Colonic mucosa (tissue), 4 donors: ENCODE measurements around the gene IGFBP3. TPM values are rescaled to one million over a fixed set of nuclear protein-coding genes. Genes with fewer than 3 reads are reported as not detected.

Experiments
- DNase-seq: peaks from one replicate; pipeline ENCODE4 v3.0.0-alpha.2; 2020
- H3K27ac ChIP-seq: fragments of 200-600 bp; one replicate; pipeline ENCODE4 v1.8.0; 2021
- H3K27me3 ChIP-seq: fragments of 200-600 bp; one replicate; pipeline ENCODE4 v1.8.0; 2021
- H3K36me3 ChIP-seq: fragments of 200-600 bp; one replicate; pipeline ENCODE4 v1.8.0; 2021
- H3K4me1 ChIP-seq: fragments of 200-600 bp; one replicate; pipeline ENCODE4 v1.8.0; 2021; ENCODE audit warnings: mild to moderate bottlenecking
- H3K4me3 ChIP-seq: fragments of 200-600 bp; one replicate; pipeline ENCODE4 v1.8.0; 2021
- H3K9ac ChIP-seq, 2 donors: one replicate each; pipeline ENCODE4 v1.7.0; 2013; ENCODE audit warnings: control low read depth in 2 of 2, low read depth in 2 of 2, low read length in 2 of 2
- H3K9me3 ChIP-seq: fragments of 200-600 bp; one replicate; pipeline ENCODE4 v1.8.0; 2021
- CTCF ChIP-seq: fragments of 200-600 bp; IDR thresholded peaks from one replicate; pipeline ENCODE4 v1.8.0; 2022; ENCODE audit warnings: antibody characterized with exemption, mild to moderate bottlenecking
- intact Hi-C: fragments of 100-400 bp; cut with DNase I; formaldehyde crosslinking; loops from one replicate; pipeline ENCODE4 v1.14.1; 2022
- total RNA-seq, 2 donors: library from RNA; stranded (reverse); fragmentation: NEBNext Ultra II Directional in 1 of 2; extraction: Animal tissue kit (Norgen Biotek cat#: 25700) in 1 of 2; gene quantifications; one replicate each; pipeline ENCODE4 v1.2.1, GENCODE V29; 2021
- donor health status: healthy.
- donor health status: DM: no; HTN: no; CAD: no.
- donor health status: DM: no; HTN: no; CAD: no.

The IGFBP3 gene
- total RNA-seq, 2 donors from 2014 or later: 23.2 to 36.9 TPM

- no peak for DNase-seq
- no peak for TF ChIP-seq CTCF
- Histone ChIP-seq H3K4me3 (no peak overlapping the region), H3K9me3 (no peaks in the 10 kb centered on the region), H3K27ac (no peak overlapping the region), H3K27me3 (peaks cover 21% of the 10 kb centered on the region), H3K9ac (no peak overlapping the region), H3K36me3 (no peaks in the 10 kb centered on the region), H3K4me1 (peaks cover 3% of the 10 kb centered on the region)
- intact Hi-C loops: no loop called here
Measured at GRCh38 chr7:45884136-45884535, 36.9 kb downstream of the IGFBP3 start.

GRCh38 chr7:45882465-45882810 lies 38.6 kb downstream of the IGFBP3 start:
- Histone ChIP-seq H3K4me3 (no peak overlapping the region), H3K27ac (no peak overlapping the region), H3K36me3 (no peaks in the 10 kb centered on the region), H3K9ac (no peak overlapping the region), H3K4me1 (no peaks in the 10 kb centered on the region), H3K27me3 (peaks cover 6% of the 10 kb centered on the region), H3K9me3 (no peaks in the 10 kb centered on the region)
- intact Hi-C loops: no loop called here
- DNase-seq: no peak
- no peak for TF ChIP-seq CTCF

- no peak overlapping the region for H3K27ac ChIP-seq
- H3K9me3 ChIP-seq: no peaks in the 10 kb centered on the region
- no peaks in the 10 kb centered on the region for H3K4me1 ChIP-seq
- no peak for TF ChIP-seq CTCF
- H3K9ac ChIP-seq: no peak overlapping the region
- no peak for DNase-seq
- no peak overlapping the region for H3K4me3 ChIP-seq
- no peaks in the 10 kb centered on the region for H3K36me3 ChIP-seq
- H3K27me3 ChIP-seq: peaks cover under 1% of the 10 kb centered on the region
- intact Hi-C loops: no loop called here
Measured at GRCh38 chr7:45881759-45882464, 39.2 kb downstream of the IGFBP3 start.

- Histone ChIP-seq H3K4me3 (no peak overlapping the region), H3K9me3 (no peaks in the 10 kb centered on the region), H3K27me3 (no peaks in the 10 kb centered on the region), H3K27ac (no peak overlapping the region), H3K4me1 (no peaks in the 10 kb centered on the region), H3K9ac (no peak overlapping the region), H3K36me3 (no peaks in the 10 kb centered on the region)
- no peak for DNase-seq
- intact Hi-C loops: no loop called here
- TF ChIP-seq CTCF: no peak
Measured at GRCh38 chr7:45881280-45881758, 39.8 kb downstream of the IGFBP3 start.

- intact Hi-C loops: no loop called here
- no peak for TF ChIP-seq CTCF
- Histone ChIP-seq H3K4me3 (no peak overlapping the region), H3K9me3 (no peaks in the 10 kb centered on the region), H3K27me3 (no peaks in the 10 kb centered on the region), H3K9ac (no peak overlapping the region), H3K27ac (no peak overlapping the region), H3K4me1 (no peaks in the 10 kb centered on the region), H3K36me3 (no peaks in the 10 kb centered on the region)
- no peak for DNase-seq
Measured at GRCh38 chr7:45880433-45880860, 40.6 kb downstream of the IGFBP3 start.
